Activated naive CD8-positive, alpha-beta T cell treated with anti-CD3 and anti-CD28 coated beads, Interleukin-2, amount 50 U/mL, for 24 hours (primary cell): Measurements from ENCODE around the gene SEMA6A.

Experiments used
- ATAC-seq: fragments of 150-1000 bp; cut with Tn5 transposase; one replicate; pipeline ENCODE4 v1.10.0; 2021
- DNase-seq: peaks from one replicate; pipeline ENCODE4 v3.0.0; 2021
- H3K27ac Mint-ChIP-seq: one replicate; pipeline ENCODE4 v1.8.0; 2021; ENCODE audit warnings: mild to moderate bottlenecking, mixed read lengths
- H3K27me3 Mint-ChIP-seq: one replicate; pipeline ENCODE4 v1.8.0; 2021; ENCODE audit warnings: mixed read lengths
- H3K36me3 Mint-ChIP-seq: one replicate; pipeline ENCODE4 v1.8.0; 2021; ENCODE audit warnings: low read depth, mixed read lengths
- H3K4me1 Mint-ChIP-seq: one replicate; pipeline ENCODE4 v1.8.0; 2021; ENCODE audit warnings: mixed read lengths
- H3K4me3 Mint-ChIP-seq: one replicate; pipeline ENCODE4 v1.8.0; 2021; ENCODE audit warnings: mild to moderate bottlenecking, moderate library complexity, mixed read lengths
- H3K9me3 Mint-ChIP-seq: one replicate; pipeline ENCODE4 v1.8.0; 2021; ENCODE audit warnings: mixed read lengths

Gene SEMA6A

DNA sequence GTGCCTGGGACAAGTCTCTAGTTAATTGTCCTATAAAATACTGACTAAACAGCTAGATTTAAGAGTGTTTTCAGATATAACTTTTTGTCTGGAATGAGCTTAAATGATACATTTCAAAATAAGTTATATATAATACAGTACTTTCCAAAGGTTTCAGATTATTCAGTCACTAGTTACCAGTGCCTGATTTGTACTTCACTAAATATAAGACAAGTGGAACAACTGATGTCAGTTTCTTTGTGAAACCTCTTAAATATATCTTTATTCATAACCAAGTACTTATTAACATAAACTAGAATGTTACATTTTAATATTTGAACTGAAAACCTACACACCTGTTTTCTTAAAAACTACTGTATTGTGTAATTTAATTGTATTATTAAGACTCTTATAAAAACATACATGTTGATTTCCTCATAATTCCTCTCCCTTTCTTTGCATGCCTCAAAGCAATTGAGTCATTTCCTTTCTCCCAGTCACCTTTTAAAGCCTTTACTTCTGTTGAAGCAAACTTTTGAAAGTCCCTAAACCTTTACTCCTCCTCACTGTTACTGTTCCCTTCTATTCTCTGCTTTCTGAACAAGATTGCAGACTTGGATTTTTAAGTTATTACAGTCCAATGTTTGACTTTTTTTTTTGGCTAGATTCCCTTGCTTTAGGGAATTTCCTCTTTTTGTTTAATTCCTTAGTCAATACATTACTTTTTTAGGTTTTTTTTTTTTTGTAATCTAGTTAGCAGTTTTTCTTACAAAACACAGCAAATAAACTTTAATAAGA is 8.7 kb upstream of the SEMA6A start:
- no peaks in the 10 kb centered on the region for H3K9me3 Mint-ChIP-seq
- ATAC-seq = no peak
- no peak for DNase-seq
- no peak overlapping the region for H3K27ac Mint-ChIP-seq
- H3K4me3 Mint-ChIP-seq = no peak overlapping the region
- H3K27me3 Mint-ChIP-seq = peaks cover 56% of the 10 kb centered on the region
- H3K4me1 Mint-ChIP-seq = peaks cover 3% of the 10 kb centered on the region
- H3K36me3 Mint-ChIP-seq = no peaks in the 10 kb centered on the region

DNA sequence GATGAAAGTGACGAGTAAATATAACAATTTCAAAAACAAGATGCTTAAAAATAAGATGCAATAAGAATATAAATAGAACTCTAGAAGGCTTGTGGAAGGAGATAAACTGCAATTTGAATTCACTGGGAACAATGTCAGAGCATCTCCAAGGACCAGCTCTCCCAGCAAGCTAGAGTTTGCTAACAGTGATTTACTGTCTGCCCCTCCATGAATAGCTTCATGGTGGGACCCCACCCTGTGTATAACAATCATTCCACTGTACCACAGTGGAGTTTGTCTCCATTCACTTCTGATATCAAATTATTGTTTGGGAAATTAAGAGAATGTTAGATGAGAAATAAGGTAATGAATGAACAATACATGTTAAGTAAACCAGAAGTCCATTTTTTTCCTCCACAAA is 7.3 kb upstream of the SEMA6A start:
- no peaks in the 10 kb centered on the region for H3K9me3 Mint-ChIP-seq
- DNase-seq (no peak), ATAC-seq (no peak)
- no peak overlapping the region for H3K27ac Mint-ChIP-seq
- no peak overlapping the region for H3K4me3 Mint-ChIP-seq
- H3K27me3 Mint-ChIP-seq = peaks cover 61% of the 10 kb centered on the region
- H3K4me1 Mint-ChIP-seq = peaks cover 9% of the 10 kb centered on the region
- H3K36me3 Mint-ChIP-seq = no peaks in the 10 kb centered on the region

DNA sequence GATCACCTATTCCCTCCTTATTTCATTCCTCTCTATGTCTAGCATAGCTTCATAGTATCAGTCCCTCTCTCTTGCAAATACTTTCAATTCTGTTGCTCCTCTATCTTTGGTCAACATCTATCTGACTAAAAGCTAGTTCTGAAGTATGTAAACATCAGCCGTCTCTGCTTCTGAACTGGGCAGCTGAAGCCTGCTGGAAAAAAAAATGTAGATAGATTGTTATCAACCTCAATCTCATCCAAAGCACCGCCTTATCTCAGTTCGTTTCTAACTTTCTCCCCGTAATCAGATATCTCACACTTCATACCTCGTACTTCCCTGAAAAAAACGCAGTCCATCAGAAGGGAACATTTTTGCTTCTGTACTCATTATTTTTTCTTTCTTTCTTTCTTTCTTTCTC is 4.5 kb upstream of the SEMA6A start:
- no peak for ATAC-seq
- H3K9me3 Mint-ChIP-seq = no peaks in the 10 kb centered on the region
- no peak overlapping the region for H3K4me3 Mint-ChIP-seq
- peaks cover 66% of the 10 kb centered on the region for H3K27me3 Mint-ChIP-seq
- H3K4me1 Mint-ChIP-seq = peaks cover 26% of the 10 kb centered on the region
- DNase-seq = no peak
- no peaks in the 10 kb centered on the region for H3K36me3 Mint-ChIP-seq
- no peak overlapping the region for H3K27ac Mint-ChIP-seq

DNA sequence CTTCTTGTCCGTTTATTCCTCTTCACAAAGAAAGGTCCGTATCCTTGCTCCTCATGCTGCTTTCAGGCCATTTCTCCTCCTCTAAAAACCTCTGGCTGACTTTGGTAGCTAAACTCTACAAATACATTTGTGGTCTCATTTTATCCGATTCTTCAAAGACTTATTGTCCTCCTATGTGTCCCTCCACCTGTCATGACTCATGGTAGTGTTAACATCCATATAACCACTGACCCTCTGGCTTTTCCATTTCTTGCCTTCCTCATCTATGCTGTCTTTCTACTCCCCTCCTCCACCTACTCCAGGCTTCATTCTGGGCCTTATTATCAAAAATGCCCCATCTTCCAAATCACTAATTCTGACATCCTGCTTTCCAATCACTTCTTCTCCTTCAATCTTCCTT is 4.1 kb upstream of the SEMA6A start:
- Mint-ChIP-seq H3K9me3 (no peaks in the 10 kb centered on the region), H3K4me1 (peaks cover 27% of the 10 kb centered on the region), H3K27me3 (peaks cover 65% of the 10 kb centered on the region), H3K4me3 (no peak overlapping the region), H3K36me3 (no peaks in the 10 kb centered on the region), H3K27ac (no peak overlapping the region)
- DNase-seq = no peak
- no peak for ATAC-seq

DNA sequence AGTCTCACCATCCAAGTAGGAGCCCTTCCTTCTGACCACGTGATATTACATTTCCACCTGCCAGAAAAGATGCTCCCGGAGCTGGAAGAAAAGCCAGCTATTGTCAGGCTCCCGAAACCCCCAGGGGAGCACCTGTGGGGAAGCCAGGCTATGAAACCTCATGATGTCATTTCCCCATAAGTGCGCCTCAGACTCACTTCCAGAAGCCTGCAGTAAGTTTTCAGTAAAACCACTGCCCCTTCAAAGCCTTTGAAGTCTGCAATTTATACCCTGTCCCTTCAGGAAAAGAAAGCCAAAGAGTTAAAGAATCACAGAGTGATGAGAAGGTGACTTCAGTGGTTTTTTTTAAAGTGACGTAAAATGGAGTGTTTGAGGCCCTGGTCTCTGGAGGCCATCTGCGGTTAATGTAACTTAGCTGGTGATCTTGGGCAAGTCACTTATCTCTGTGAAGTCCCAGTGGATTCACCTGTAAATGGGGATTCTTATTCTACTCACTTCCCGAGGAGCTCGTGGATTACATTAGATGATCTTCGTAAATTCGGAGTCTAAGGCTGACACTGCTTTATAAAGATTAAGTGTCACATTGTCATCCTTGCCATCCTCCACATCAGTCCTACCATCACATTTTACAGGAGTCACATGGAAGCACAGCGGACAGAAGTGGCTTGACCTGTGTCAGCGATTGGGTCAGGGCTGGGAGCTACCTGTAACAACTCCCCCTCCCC is 2.6 kb upstream of the SEMA6A start:
- no peak overlapping the region for H3K27ac Mint-ChIP-seq
- H3K36me3 Mint-ChIP-seq = no peaks in the 10 kb centered on the region
- no peaks in the 10 kb centered on the region for H3K9me3 Mint-ChIP-seq
- peak; percentile 18 for ATAC-seq
- H3K27me3 Mint-ChIP-seq = peaks cover 71% of the 10 kb centered on the region
- peak; percentile 12 for DNase-seq
- H3K4me1 Mint-ChIP-seq = peaks cover 29% of the 10 kb centered on the region
- H3K4me3 Mint-ChIP-seq = no peak overlapping the region

DNA sequence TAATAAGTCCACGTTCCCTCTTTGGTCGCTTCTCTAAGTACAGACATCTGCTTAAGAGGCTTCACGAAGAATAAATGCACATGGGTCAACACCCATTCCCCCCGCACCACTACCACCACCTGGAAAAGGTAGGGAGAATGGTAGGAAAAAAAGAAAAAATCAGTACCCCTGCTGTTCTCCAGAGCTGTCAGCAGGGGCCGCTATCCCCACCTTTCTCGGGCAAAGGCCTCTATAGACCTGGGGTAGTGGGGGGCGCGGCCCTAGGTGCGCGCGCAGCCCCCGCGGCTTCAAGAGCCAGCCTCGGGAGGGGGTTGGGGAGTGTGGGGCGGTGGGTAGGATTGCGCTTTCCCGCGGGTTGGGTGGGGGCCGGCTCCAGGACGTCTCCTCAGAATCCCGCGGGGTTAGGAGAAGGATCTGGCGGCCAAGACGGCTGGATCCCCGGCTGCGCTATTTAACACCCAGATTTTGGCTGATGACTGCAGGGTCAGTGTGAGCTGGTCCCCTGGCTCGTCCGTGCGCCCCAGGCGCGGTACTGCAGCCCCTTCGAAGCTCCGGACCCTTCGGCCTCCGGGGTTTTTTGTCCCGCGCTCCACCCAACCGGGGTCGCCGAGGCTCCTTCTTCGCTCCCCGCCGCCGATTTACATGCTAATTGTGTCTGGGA is 1.6 kb upstream of the SEMA6A start:
- DNase-seq (peak; percentile 64), ATAC-seq (peak; percentile 51)
- Mint-ChIP-seq H3K27me3 (peaks cover 73% of the 10 kb centered on the region), H3K27ac (no peak overlapping the region), H3K36me3 (no peaks in the 10 kb centered on the region), H3K4me1 (peaks cover 29% of the 10 kb centered on the region), H3K9me3 (no peaks in the 10 kb centered on the region), H3K4me3 (peak overlapping the region; percentile 67)

DNA sequence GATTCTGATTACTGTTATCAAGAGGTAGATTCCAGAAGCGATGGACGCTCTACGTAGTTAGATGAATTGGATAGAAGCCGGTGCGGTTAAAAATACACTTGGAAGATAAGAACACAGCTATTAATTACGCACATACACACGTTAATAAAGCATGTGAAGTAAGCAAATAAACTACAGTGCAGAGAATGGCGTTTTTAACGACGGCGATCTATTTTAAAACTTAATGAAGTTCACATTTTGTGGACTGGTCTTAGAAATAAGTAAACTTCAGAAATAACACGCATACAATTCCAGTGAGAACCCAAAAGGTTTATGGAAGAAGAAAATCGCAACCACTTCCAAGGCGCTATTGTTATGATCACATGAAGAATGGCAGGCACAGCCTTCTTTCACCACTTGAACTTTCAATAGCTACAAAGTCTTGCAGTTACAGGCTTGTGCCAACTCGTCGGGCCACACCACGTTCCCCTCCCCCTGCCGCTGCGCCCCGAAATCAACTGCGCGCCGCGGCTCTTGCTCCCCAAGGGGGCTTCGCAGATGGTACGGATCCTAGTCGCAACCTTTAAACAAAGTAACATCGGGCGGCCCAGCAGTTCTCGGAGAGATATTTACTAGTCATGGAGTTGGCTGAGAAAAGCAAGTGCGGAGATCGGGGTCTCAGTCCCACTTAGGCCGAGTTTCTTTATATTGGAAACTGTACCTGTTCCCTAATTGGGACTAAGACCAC is 866 bp upstream of the SEMA6A start:
- peak; percentile 1 for DNase-seq

DNA sequence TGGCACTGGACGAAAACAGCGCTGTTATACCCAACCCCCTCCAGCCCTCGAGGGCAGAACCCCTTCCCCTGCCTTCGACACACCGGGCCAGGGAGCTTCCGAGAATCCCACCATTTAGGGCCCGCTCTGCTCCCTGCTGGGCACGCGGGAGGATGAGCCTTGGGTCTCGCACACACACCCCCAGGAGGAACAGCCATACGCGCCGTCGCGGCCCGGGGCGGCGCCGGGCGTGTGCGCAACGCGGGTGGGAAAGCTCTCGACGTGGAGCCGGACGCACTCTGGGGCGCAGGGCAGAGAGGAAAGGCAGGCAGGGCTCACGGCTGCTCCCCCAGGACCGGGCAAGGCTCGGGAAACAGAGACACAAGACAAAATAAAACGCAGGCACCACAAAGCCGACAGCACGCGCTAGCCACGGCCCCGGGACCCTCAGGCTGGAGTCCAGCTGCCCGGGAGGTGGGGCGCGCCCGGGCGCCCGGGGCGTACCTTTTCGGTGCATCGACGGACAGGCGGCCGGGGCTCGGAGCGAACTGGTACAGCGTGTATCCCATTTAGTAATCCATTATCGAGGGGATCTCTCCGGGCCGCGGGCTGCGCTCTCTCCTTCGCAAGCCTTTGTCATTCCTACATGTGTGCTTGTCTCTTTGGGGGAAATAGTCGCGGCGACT is 789 bp downstream of the SEMA6A start:
- H3K27ac Mint-ChIP-seq = no peak overlapping the region

More for the DNA sequence above, 866 bp upstream of the SEMA6A start:
- Mint-ChIP-seq H3K4me3 (peak overlapping the region; percentile 67), H3K9me3 (no peaks in the 10 kb centered on the region), H3K27ac (peak overlapping the region; percentile 14), H3K27me3 (peaks cover 75% of the 10 kb centered on the region), H3K36me3 (no peaks in the 10 kb centered on the region), H3K4me1 (peaks cover 29% of the 10 kb centered on the region)
- no peak for ATAC-seq

DNA sequence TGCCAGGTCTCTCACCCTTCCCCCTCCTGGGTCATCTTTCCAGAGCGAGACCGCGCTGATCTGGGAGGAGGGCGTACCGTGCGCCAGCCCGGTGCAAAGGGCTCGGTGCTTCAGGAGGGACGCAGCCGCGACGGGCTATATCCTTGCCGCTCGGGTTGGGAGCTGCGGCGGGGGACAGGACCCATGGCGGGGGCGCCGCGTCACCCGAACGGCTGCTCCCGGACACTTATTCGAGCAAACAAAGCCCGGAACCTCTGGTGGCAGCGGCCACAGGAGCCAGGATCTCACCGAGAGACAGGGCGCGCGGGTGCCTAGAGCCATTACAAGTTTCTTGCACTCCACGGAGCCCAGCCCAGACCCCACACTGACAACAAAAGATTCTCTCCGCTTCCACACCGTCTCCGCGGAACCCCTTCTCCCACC is 1.3 kb downstream of the SEMA6A start:
- Mint-ChIP-seq H3K27ac (no peak overlapping the region), H3K4me1 (peaks cover 29% of the 10 kb centered on the region), H3K36me3 (no peaks in the 10 kb centered on the region), H3K9me3 (no peaks in the 10 kb centered on the region), H3K27me3 (peaks cover 70% of the 10 kb centered on the region), H3K4me3 (peak overlapping the region; percentile 43)
- DNase-seq = peak; percentile 4
- ATAC-seq = no peak

More for the DNA sequence above, 789 bp downstream of the SEMA6A start:
- peak overlapping the region; percentile 75 for H3K4me3 Mint-ChIP-seq
- H3K9me3 Mint-ChIP-seq = no peaks in the 10 kb centered on the region
- peaks cover 74% of the 10 kb centered on the region for H3K27me3 Mint-ChIP-seq
- H3K36me3 Mint-ChIP-seq = no peaks in the 10 kb centered on the region
- ATAC-seq (no peak), DNase-seq (peak; percentile 5)
- H3K4me1 Mint-ChIP-seq = peaks cover 29% of the 10 kb centered on the region

DNA sequence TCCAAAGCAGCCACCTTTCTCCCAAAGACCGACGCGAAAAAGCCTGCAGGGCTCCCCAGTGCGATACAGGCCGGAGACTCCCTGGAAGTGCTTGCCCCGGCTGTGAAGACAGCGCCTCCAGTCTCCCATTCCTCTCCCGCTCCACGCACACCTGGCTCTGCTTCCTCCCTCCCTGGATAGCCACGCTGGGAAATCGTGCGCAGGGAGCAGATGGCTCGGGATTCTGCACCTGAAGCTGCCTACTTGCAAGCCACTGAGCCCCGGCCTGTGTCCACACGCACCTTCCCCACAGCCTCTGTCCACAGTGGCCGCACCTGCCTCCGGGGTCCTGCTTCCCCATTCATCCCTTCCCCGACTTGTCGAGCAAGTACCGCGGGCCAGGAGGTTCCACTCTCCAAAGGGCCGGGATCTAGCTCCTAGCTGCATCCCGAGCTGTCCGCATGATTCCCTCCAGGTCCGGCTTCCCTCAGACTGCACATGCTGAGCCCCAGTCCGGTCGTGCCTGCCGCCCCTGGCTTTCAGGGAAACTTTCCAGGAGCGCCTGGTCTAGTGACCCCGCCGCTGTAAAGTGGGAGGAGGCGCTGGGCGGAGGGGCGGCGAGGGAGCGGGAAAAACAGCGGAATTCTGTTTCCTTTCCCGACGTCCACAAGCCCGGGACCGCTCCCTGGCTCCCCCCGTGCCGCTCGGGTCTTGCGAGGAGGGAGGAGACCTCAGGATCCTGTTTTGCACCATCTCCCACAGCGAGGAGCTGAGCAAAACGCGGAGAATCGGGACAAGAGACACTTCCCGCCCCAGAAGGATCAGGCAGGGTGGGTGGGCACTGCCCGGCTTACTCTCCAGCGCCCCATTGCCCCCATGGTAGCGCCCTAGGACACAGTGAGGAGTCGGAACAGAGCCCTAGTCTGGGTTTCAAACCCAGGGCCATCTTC is 2.0 kb downstream of the SEMA6A start:
- no peaks in the 10 kb centered on the region for H3K9me3 Mint-ChIP-seq
- H3K27me3 Mint-ChIP-seq = peaks cover 65% of the 10 kb centered on the region
- ATAC-seq (no peak), DNase-seq (peak; percentile 2)
- peaks cover 29% of the 10 kb centered on the region for H3K4me1 Mint-ChIP-seq
- H3K4me3 Mint-ChIP-seq = no peak overlapping the region
- H3K36me3 Mint-ChIP-seq = no peaks in the 10 kb centered on the region
- peak overlapping the region; percentile 39 for H3K27ac Mint-ChIP-seq

DNA sequence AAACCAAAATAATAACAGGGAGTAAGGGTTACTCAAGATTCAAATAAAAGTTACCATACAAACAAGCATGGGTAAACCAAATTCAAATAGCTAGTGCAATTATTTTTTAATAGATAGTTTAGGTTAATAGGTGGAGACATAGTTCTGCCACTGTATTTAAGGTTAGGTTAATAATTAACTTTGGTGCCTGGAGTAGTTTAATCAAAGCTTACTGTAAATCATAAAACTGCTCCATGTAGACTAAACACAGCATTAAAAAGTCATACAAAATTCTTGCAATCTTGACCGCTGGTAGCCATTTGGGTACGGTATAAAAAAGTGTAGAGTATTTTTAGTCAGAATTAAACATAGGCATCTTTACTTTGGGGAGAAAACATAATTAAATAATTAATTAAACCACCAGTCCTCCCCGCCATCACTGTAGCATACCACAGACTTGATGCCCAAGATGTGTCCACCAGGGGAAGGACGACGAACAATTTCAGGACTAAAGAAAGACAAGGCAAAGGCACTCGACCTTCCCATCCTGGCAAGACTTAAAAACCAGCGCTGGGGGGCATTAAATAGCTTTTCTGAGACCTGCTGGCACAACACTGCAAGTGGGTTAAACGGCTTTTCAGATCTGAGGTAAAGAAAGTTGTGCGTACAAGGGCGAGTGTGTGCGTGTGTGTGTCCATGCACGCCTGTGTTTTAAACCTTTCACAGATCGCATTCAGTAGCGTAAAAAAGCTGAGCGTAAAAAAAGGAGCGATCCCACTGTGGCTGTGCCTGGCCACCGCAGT is 2.9 kb downstream of the SEMA6A start:
- no peak for ATAC-seq
- H3K9me3 Mint-ChIP-seq = no peaks in the 10 kb centered on the region
- DNase-seq = no peak
- H3K4me1 Mint-ChIP-seq = peaks cover 23% of the 10 kb centered on the region
- H3K27me3 Mint-ChIP-seq = peaks cover 58% of the 10 kb centered on the region
- no peak overlapping the region for H3K27ac Mint-ChIP-seq
- no peak overlapping the region for H3K4me3 Mint-ChIP-seq
- no peaks in the 10 kb centered on the region for H3K36me3 Mint-ChIP-seq

DNA sequence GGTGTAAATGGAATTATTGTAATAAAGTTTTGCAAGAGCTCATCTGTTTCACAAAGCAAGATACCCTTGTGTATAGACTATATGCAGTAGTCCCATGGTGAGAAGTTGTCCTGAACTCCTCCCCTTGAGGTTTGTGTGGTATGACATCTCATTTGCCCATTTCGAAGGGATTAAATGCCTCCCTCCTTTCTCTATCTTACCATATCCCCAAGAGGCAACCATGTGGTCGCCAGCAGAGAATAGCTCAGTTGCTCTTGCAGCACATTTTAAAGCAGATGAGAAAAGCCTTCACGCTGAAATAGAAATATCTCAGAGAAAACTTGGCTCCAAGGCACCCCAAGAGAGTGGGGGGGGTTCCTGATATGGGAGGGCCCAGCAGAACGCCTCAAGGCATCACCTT is 4.6 kb downstream of the SEMA6A start:
- H3K27me3 Mint-ChIP-seq = peaks cover 50% of the 10 kb centered on the region
- no peak for ATAC-seq
- no peaks in the 10 kb centered on the region for H3K36me3 Mint-ChIP-seq

More for the DNA sequence above, 4.6 kb downstream of the SEMA6A start:
- no peak overlapping the region for H3K4me3 Mint-ChIP-seq
- DNase-seq = no peak
- peaks cover 12% of the 10 kb centered on the region for H3K4me1 Mint-ChIP-seq
- H3K9me3 Mint-ChIP-seq = no peaks in the 10 kb centered on the region
- H3K27ac Mint-ChIP-seq = no peak overlapping the region
